Tibial nerve (tissue), 4 donors: ENCODE data around the gene PROM1.

Experiments used
- CTCF ChIP-seq, 5 experiments: fragments of 200-600 bp in 3 of 5; fragments of 450-650 bp in 2 of 5; sonication (generic) in 3 of 5; IDR thresholded peaks; one replicate each; pipeline ENCODE4 v1.5.1; 2016 to 2019; ENCODE audit warnings: antibody characterized with exemption in 5 of 5, mild to moderate bottlenecking in 3 of 5, moderate library complexity in 2 of 5
- EP300 ChIP-seq, 2 donors: sonication (generic); formaldehyde crosslinking; IDR thresholded peaks; one replicate each; pipeline ENCODE4 v1.6.1; 2017; ENCODE audit warnings: antibody characterized with exemption in 2 of 2, mild to moderate bottlenecking in 1 of 2

- TF ChIP-seq EP300 (IDR thresholded peaks at IDR 0.05) (no peak), CTCF (IDR thresholded peaks at IDR 0.05) (no peak)
These were observed 65.0 kb downstream of the PROM1 start for GRCh38 chr4:16018841-16019240.
